Thyroid gland (tissue), 4 donors: ENCODE data around the gene ZNF621.

ENCODE experiments used
- CTCF ChIP-seq, 6 experiments: fragments of 200-600 bp in 3 of 6; fragments of 450-650 bp in 3 of 6; sonication (generic) in 3 of 6; IDR thresholded peaks; one replicate each; pipeline ENCODE4 v1.5.1; 2016 to 2019; ENCODE audit warnings: antibody characterized with exemption in 6 of 6, mild to moderate bottlenecking in 2 of 6, inconsistent platforms in 1 of 6, moderate library complexity in 1 of 6
- POLR2A ChIP-seq, 2 donors: fragments of 450-650 bp; IDR thresholded peaks; one replicate each; pipeline ENCODE4 v1.6.1; 2017; ENCODE audit warnings: antibody characterized with exemption in 2 of 2, mild to moderate bottlenecking in 2 of 2, moderate library complexity in 1 of 2

GRCh38 chr3:40566694-40567093 lies 41.9 kb downstream of the ZNF621 start:
- TF ChIP-seq CTCF (IDR thresholded peaks at IDR 0.05) (no peak), POLR2A (IDR thresholded peaks at IDR 0.05) (no peak)
